Activated naive CD8-positive, alpha-beta T cell treated with anti-CD3 and anti-CD28 coated beads, Interleukin-2, amount 10 ng/mL, durations not matched to agents 7 days and 5 days (primary cell): ENCODE results near the gene KCNC4. TPM values are rescaled to one million over a fixed set of nuclear protein-coding genes. Genes with fewer than 3 reads are reported as not detected.

Experiments used
- ATAC-seq: fragments of 150-1000 bp; cut with Tn5 transposase; one replicate; pipeline ENCODE4 v1.10.0; 2021; ENCODE audit warnings: low read depth, moderate library complexity
- POLR2A ChIA-PET: fragments of 350-600 bp; sonication (Branson Sonifier 250); formaldehyde crosslinking; loops from one replicate; lab custom pipeline; 2021; ENCODE audit warnings: antibody characterized with exemption; lab: Charles Lee
- DNase-seq: peaks from one replicate; pipeline ENCODE4 v3.0.0; 2021
- H3K27ac Mint-ChIP-seq: one replicate; pipeline ENCODE4 v1.8.0; 2022; ENCODE audit warnings: mild to moderate bottlenecking, mixed read lengths
- H3K27me3 Mint-ChIP-seq: one replicate; pipeline ENCODE4 v1.8.0; 2022; ENCODE audit warnings: mild to moderate bottlenecking, moderate library complexity, mixed read lengths
- H3K36me3 Mint-ChIP-seq: one replicate; pipeline ENCODE4 v1.8.0; 2021; ENCODE audit warnings: mild to moderate bottlenecking, mixed read lengths
- H3K4me1 Mint-ChIP-seq: one replicate; pipeline ENCODE4 v1.8.0; 2021; ENCODE audit warnings: mixed read lengths
- H3K4me3 Mint-ChIP-seq: one replicate; pipeline ENCODE4 v1.8.0; 2022; ENCODE audit warnings: mild to moderate bottlenecking, moderate library complexity, mixed read lengths
- H3K9me3 Mint-ChIP-seq: one replicate; pipeline ENCODE4 v1.8.0; 2021; ENCODE audit warnings: mixed read lengths
- total RNA-seq, 2 experiments: library from RNA; stranded (reverse); gene quantifications; one replicate each; pipeline ENCODE4 v1.2.3, GENCODE V29; 2021

Gene KCNC4
- total RNA-seq, 2 experiments from 2014 or later, result 8.9 to 9.0 TPM

DNA sequence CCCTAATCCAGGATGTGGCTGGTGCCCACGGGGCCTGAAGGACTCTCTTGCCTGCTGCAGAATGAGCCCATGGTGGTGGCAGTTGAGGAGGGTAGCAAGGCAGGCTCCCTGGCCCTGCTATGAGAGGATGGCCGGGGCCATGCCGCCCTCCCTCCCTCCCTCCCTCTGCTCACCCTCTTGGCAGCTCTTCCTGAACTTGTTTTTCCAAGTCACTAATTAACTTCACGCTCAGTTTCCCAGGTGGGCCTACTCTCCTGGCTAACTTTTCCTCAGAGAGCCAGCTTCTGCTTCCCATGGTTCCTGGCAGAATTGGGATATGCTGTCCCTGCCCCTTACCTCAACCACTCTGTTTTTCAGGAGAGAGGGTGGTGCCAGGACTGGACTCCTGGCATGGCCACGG, 10.2 kb downstream of the KCNC4 start:
- DNase-seq (no peak), ATAC-seq (no peak)
- Mint-ChIP-seq H3K4me3 (no peak overlapping the region), H3K27me3 (no peaks in the 10 kb centered on the region), H3K9me3 (no peaks in the 10 kb centered on the region), H3K36me3 (no peaks in the 10 kb centered on the region), H3K27ac (no peak overlapping the region), H3K4me1 (no peaks in the 10 kb centered on the region)
- POLR2A ChIA-PET, result no interaction called here

DNA sequence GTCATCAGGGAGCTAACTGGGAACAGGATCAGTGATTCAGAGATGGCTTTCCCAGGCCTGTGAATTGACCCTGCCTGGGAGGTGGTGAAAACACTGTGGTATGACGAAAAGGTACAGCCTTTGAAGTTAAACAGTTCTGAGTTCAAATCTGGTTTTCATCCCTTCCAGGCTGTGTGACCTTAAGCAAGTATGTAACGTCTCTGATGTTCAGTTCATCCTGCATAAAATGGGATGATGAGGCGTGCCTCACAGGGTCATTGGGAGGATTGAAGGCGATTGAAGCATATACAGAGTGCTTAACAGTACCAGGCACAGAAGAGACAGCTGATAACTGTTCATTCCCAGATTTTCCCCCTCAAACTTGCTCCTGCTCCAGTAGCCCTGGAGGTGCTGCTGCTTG, 11.0 kb downstream of the KCNC4 start:
- no peak overlapping the region for H3K27ac Mint-ChIP-seq
- no peaks in the 10 kb centered on the region for H3K9me3 Mint-ChIP-seq
- H3K4me1 Mint-ChIP-seq, result no peaks in the 10 kb centered on the region
- ATAC-seq, result no peak
- H3K4me3 Mint-ChIP-seq, result no peak overlapping the region
- H3K27me3 Mint-ChIP-seq, result no peaks in the 10 kb centered on the region
- POLR2A ChIA-PET, result no interaction called here
- no peaks in the 10 kb centered on the region for H3K36me3 Mint-ChIP-seq
- DNase-seq, result no peak

- no peak for ATAC-seq
- no peak for DNase-seq
- Mint-ChIP-seq H3K9me3 (no peaks in the 10 kb centered on the region), H3K4me3 (no peak overlapping the region), H3K36me3 (no peaks in the 10 kb centered on the region), H3K4me1 (no peaks in the 10 kb centered on the region), H3K27me3 (no peaks in the 10 kb centered on the region), H3K27ac (no peak overlapping the region)
- POLR2A ChIA-PET, result no interaction called here
Observed at GRCh38 chr1:110223127-110223526, 13.0 kb downstream of the KCNC4 start.

DNA sequence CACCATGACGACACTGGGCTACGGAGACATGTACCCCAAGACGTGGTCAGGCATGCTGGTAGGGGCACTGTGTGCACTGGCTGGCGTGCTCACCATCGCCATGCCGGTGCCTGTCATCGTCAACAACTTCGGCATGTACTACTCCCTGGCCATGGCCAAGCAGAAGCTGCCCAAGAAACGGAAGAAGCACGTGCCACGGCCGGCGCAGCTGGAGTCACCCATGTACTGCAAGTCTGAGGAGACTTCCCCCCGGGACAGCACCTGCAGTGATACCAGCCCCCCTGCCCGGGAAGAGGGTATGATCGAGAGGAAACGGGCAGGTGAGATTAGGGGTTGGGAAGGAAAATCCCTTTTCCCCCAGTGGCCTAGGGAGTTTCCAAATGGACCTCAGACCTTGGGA, 13.5 kb downstream of the KCNC4 start:
- no peak overlapping the region for H3K27ac Mint-ChIP-seq
- H3K36me3 Mint-ChIP-seq, result no peaks in the 10 kb centered on the region
- no peaks in the 10 kb centered on the region for H3K27me3 Mint-ChIP-seq
- no peaks in the 10 kb centered on the region for H3K9me3 Mint-ChIP-seq
- ATAC-seq (no peak), DNase-seq (no peak)
- POLR2A ChIA-PET, result no interaction called here
- no peaks in the 10 kb centered on the region for H3K4me1 Mint-ChIP-seq
- no peak overlapping the region for H3K4me3 Mint-ChIP-seq

GRCh38 chr1:110224240-110224995, 14.3 kb downstream of the KCNC4 start:
- ATAC-seq, result no peak
- Mint-ChIP-seq H3K27ac (no peak overlapping the region), H3K36me3 (no peaks in the 10 kb centered on the region), H3K9me3 (no peaks in the 10 kb centered on the region), H3K4me3 (no peak overlapping the region), H3K27me3 (no peaks in the 10 kb centered on the region), H3K4me1 (no peaks in the 10 kb centered on the region)
- POLR2A ChIA-PET, result no interaction called here
- no peak for DNase-seq

DNA sequence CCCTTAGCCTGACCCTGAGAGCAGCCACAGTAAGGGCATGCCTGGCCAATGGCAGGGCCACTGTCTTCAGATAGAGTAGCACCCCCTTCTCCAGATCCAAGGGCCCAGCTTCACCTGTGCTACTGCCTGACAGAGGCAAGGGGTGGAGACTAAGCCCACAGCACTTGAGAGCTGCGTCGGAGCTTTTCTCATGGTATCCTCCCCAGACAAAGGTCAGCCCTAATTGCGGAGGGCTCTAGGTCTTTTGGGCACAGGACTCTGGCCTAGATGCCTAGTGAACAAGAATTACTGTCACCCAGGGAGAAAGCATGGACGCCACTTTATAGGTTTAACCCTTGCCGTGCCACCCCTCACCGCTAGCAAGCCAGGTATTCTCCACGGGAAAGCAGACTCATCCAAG, 15.1 kb downstream of the KCNC4 start:
- DNase-seq (no peak), ATAC-seq (no peak)
- no peaks in the 10 kb centered on the region for H3K36me3 Mint-ChIP-seq
- H3K4me1 Mint-ChIP-seq, result no peaks in the 10 kb centered on the region
- POLR2A ChIA-PET, result no interaction called here
- H3K27ac Mint-ChIP-seq, result no peak overlapping the region
- no peaks in the 10 kb centered on the region for H3K27me3 Mint-ChIP-seq
- no peaks in the 10 kb centered on the region for H3K9me3 Mint-ChIP-seq
- H3K4me3 Mint-ChIP-seq, result no peak overlapping the region

- no peaks in the 10 kb centered on the region for H3K4me1 Mint-ChIP-seq
- H3K27me3 Mint-ChIP-seq, result no peaks in the 10 kb centered on the region
- no peaks in the 10 kb centered on the region for H3K36me3 Mint-ChIP-seq
- H3K9me3 Mint-ChIP-seq, result no peaks in the 10 kb centered on the region
- POLR2A ChIA-PET, result no interaction called here
- no peak overlapping the region for H3K27ac Mint-ChIP-seq
- ATAC-seq, result no peak
- no peak for DNase-seq
- no peak overlapping the region for H3K4me3 Mint-ChIP-seq
Observed at GRCh38 chr1:110225756-110226404, 15.8 kb downstream of the KCNC4 start.

DNA sequence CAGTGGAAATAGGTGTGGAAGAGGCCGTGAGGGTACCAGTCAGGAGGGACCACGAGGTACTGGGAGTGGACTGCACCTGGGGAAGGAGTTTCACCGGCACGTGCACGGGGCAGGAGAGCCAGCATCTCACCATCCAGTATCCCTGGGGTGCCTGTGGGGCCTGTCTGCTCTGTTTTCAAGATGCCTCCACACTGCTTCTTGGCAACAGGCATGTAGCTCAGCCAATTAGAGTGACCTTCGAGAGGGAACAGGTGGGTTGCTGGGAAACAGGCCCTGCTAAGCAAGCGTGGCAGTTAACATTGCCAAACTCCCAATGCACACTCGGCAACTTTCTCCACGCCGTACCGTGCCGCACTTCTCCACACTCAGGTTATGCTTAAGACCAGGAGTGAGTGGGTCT, 17.7 kb downstream of the KCNC4 start:
- H3K36me3 Mint-ChIP-seq, result no peaks in the 10 kb centered on the region
- no peak for ATAC-seq

DNA sequence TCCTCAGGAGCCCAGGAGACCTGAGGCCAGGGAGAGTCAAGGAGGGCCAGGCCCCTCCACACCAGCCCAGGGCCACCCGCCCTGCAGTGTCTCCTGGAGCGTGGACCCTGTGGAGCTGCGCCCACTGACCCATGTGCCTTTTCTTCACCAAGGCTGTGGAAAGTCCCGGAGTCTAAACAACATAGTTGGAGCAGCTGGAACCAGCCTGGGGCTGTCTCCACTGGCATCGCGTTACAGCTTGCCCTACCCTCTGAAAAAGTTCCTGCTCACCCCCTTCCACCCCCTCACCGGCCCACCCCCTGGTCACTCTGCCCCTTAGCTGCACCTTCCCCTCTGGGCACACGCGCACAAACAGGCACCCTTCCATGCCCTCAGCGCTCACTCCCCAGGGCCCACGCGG, 18.3 kb downstream of the KCNC4 start:
- no peaks in the 10 kb centered on the region for H3K9me3 Mint-ChIP-seq
- H3K4me3 Mint-ChIP-seq, result no peak overlapping the region
- DNase-seq (no peak), ATAC-seq (no peak)
- POLR2A ChIA-PET, result no interaction called here
- no peaks in the 10 kb centered on the region for H3K36me3 Mint-ChIP-seq
- H3K4me1 Mint-ChIP-seq, result no peaks in the 10 kb centered on the region
- no peak overlapping the region for H3K27ac Mint-ChIP-seq
- no peaks in the 10 kb centered on the region for H3K27me3 Mint-ChIP-seq

More for the DNA sequence above, 17.7 kb downstream of the KCNC4 start:
- no peak for DNase-seq
- POLR2A ChIA-PET, result no interaction called here
- no peak overlapping the region for H3K27ac Mint-ChIP-seq
- no peak overlapping the region for H3K4me3 Mint-ChIP-seq
- H3K9me3 Mint-ChIP-seq, result no peaks in the 10 kb centered on the region
- no peaks in the 10 kb centered on the region for H3K4me1 Mint-ChIP-seq
- H3K27me3 Mint-ChIP-seq, result no peaks in the 10 kb centered on the region

DNA sequence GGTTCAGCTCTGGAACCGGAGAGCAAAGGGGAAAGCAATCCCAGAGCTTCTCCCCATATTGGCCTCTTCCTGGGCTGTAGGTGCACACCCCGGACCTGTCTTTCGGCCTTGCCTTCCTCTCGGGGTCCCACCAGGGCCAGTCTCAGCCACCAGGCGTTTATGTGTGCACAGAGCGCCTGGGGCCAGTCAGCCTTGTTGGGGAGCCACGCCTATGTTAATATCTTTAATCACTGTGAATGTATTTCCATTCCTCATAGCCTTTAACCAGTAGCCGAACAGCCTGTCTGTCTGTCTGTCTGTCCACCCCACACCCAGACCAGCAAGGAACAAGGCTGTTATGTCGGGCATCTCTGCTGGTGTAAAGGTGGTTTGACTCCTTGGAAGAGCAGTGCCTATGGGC, 18.8 kb downstream of the KCNC4 start:
- POLR2A ChIA-PET, result no interaction called here
- Mint-ChIP-seq H3K27ac (no peak overlapping the region), H3K9me3 (no peaks in the 10 kb centered on the region), H3K4me3 (no peak overlapping the region), H3K36me3 (no peaks in the 10 kb centered on the region), H3K4me1 (no peaks in the 10 kb centered on the region), H3K27me3 (no peaks in the 10 kb centered on the region)
- DNase-seq (no peak), ATAC-seq (no peak)

GRCh38 chr1:110229348-110230001, 19.4 kb downstream of the KCNC4 start:
- Mint-ChIP-seq H3K36me3 (no peaks in the 10 kb centered on the region), H3K27ac (no peak overlapping the region), H3K27me3 (no peaks in the 10 kb centered on the region), H3K4me3 (no peak overlapping the region), H3K4me1 (no peaks in the 10 kb centered on the region), H3K9me3 (no peaks in the 10 kb centered on the region)
- no peak for DNase-seq
- POLR2A ChIA-PET, result interaction anchor here (0.5 kb wide), 1 partner anchor 184 kb away, joined by 3 read pairs; no protein-coding TSS in a partner anchor
- ATAC-seq, result no peak

DNA sequence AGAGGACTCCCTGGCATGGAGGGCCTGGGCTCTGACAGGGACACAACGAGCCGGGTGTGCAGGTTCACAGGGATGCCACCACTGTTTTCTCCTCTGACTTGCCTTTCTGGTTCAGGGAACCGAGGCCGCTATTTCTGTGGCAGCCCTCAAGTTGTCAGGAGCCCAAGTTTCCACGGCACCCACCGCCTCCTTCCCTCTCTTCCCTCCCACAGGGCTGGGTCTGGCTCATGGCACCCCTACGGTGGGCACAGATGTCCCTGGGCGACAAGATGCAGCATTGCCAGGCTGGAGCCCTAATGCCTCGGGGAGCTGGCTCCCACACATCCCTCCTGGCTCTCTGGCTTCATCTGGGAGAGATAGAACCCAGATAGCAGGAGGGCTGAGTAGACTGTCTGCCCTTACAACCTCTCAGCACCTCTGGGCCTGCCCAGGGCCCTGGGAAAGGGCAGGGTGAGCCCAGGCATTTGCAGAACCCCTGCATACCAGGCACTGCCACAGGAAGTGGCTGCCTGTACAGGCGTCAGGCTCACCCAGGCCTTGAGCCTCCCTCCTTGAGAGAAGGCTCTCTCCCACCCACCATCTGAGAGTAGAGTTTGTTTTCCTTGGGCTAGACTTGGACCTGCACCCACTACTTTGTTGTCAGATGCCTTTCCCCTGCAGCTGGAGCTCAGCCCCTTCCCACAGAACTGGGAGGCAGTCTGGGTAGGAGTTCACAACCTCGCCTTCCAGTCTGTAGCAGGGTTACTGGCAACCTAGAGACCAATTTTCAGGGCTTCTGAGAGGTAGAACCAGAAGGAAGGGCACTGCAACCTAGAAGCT, 20.5 kb downstream of the KCNC4 start:
- no peak overlapping the region for H3K27ac Mint-ChIP-seq
- H3K4me1 Mint-ChIP-seq, result no peaks in the 10 kb centered on the region
- no peak overlapping the region for H3K4me3 Mint-ChIP-seq
- DNase-seq (no peak), ATAC-seq (peak; percentile 42)
- POLR2A ChIA-PET, result no interaction called here
- H3K9me3 Mint-ChIP-seq, result no peaks in the 10 kb centered on the region
- H3K27me3 Mint-ChIP-seq, result no peaks in the 10 kb centered on the region
- no peaks in the 10 kb centered on the region for H3K36me3 Mint-ChIP-seq

DNA sequence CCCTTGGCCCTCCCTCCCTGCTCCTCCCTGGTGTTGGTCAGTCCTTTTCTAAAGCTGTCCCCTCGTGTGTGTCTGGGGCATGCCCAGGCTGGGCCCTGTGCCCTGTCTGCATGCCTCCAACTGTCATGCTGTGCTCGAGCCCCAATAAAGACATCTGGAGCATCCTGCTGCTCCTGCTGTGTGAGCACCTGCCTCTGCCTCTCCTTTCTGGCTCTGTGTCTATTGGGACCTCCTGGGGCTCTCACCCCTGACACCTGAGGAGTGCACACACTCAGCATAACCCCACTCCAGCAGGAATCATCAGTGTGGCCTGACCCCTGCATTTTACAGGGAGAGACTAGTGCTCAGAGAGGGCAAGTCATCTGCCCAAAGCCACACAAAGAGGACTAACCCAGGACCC, 23.7 kb downstream of the KCNC4 start:
- H3K4me3 Mint-ChIP-seq, result no peak overlapping the region
- ATAC-seq, result no peak
- POLR2A ChIA-PET, result no interaction called here
- no peak overlapping the region for H3K27ac Mint-ChIP-seq
- peaks cover 1% of the 10 kb centered on the region for H3K36me3 Mint-ChIP-seq
- no peaks in the 10 kb centered on the region for H3K9me3 Mint-ChIP-seq
- no peak for DNase-seq
- peaks cover 8% of the 10 kb centered on the region for H3K4me1 Mint-ChIP-seq
- H3K27me3 Mint-ChIP-seq, result no peaks in the 10 kb centered on the region
